Neural cell (in vitro differentiated cells): Measurements from ENCODE around the gene AP5Z1. TPM values are rescaled to one million over a fixed set of nuclear protein-coding genes. Genes with fewer than 3 reads are reported as not detected.

Source experiments
- H2AFZ ChIP-seq: fragments of 200-600, 300-800 bp; sonication (generic), shearing (Covaris generic); 2 replicates; pipeline ENCODE4 v1.6.0; 2014; ENCODE audit warnings: low read depth, mild to moderate bottlenecking, antibody characterized with exemption, low read length, moderate library complexity
- H3F3A ChIP-seq: fragments of 200-600 bp; shearing (Covaris generic); 2 replicates; pipeline ENCODE4 v1.6.1; 2016; ENCODE audit warnings: mild to moderate bottlenecking, moderate library complexity, mixed read lengths, antibody characterized with exemption, low read length; ENCODE audit not compliant: insufficient read depth, poor library complexity, severe bottlenecking
- H3K27ac ChIP-seq: fragments of 200-600, 300-800 bp; sonication (generic), shearing (Covaris generic); 2 replicates; pipeline ENCODE4 v1.5.1; 2014; ENCODE audit warnings: mild to moderate bottlenecking, low read length, moderate library complexity
- H3K27me3 ChIP-seq: fragments of 300-800, 200-600 bp; sonication (generic), shearing (Covaris generic); 2 replicates; pipeline ENCODE4 v1.6.0; 2014; ENCODE audit warnings: mild to moderate bottlenecking, low read depth, low read length, moderate library complexity; ENCODE audit not compliant: insufficient read depth
- H3K36me3 ChIP-seq: fragments of 300-800, 200-600 bp; sonication (generic), shearing (Covaris generic); 2 replicates; pipeline ENCODE4 v1.5.1; 2014; ENCODE audit warnings: mild to moderate bottlenecking, antibody characterized with exemption, low read length, moderate library complexity; ENCODE audit not compliant: insufficient read depth
- H3K4me2 ChIP-seq: fragments of 300-800, 200-600 bp; sonication (generic), shearing (Covaris generic); 2 replicates; pipeline ENCODE4 v1.6.0; 2014; ENCODE audit warnings: mild to moderate bottlenecking, low read length
- H3K4me3 ChIP-seq: fragments of 300-800, 200-600 bp; sonication (generic), shearing (Covaris generic); 2 replicates; pipeline ENCODE4 v1.5.1; 2014; ENCODE audit warnings: mild to moderate bottlenecking, low read length, moderate library complexity
- H3K79me2 ChIP-seq: fragments of 200-600 bp; shearing (Covaris generic); replicated peaks from 2 replicates; pipeline ENCODE4 v1.6.0; 2014; ENCODE audit warnings: mild to moderate bottlenecking, low read length, moderate library complexity; ENCODE audit not compliant: insufficient read depth
- H3K9ac ChIP-seq: fragments of 300-800, 200-600 bp; sonication (generic), shearing (Covaris generic); 2 replicates; pipeline ENCODE4 v1.6.1; 2016; ENCODE audit warnings: mild to moderate bottlenecking, low read length, mixed read lengths
- H3K9me2 ChIP-seq: fragments of 200-600 bp; shearing (Covaris generic); 2 replicates; pipeline ENCODE4 v1.6.1; 2016; ENCODE audit warnings: mild to moderate bottlenecking, low read length, mixed read lengths; ENCODE audit not compliant: insufficient read depth
- H3K9me3 ChIP-seq: fragments of 200-600, 300-800 bp; sonication (generic), shearing (Covaris generic); 2 replicates; pipeline ENCODE4 v1.6.1; 2016; ENCODE audit warnings: mild to moderate bottlenecking, mixed run types, low read length, moderate library complexity, mixed read lengths
- H4K20me1 ChIP-seq: fragments of 200-600 bp; shearing (Covaris generic); 2 replicates; pipeline ENCODE4 v1.6.1; 2016; ENCODE audit warnings: mild to moderate bottlenecking, mixed run types; ENCODE audit not compliant: insufficient read depth
- EP300 ChIP-seq: fragments of 450-650 bp; conservative IDR thresholded peaks from 2 replicates; pipeline ENCODE4 v1.6.1; 2014; ENCODE audit warnings: antibody characterized with exemption, mild to moderate bottlenecking, moderate library complexity; ENCODE audit not compliant: poor library complexity, severe bottlenecking
- EZH2 ChIP-seq: fragments of 200-600, 300-800 bp; shearing (Covaris generic), sonication (generic); IDR thresholded peaks from 2 replicates; pipeline ENCODE4 v1.6.1; 2014; ENCODE audit warnings: antibody characterized with exemption, low read length, borderline replicate concordance, mild to moderate bottlenecking; ENCODE audit not compliant: insufficient read depth, poor library complexity, severe bottlenecking
- MXI1 ChIP-seq: fragments of 450-650 bp; conservative IDR thresholded peaks from 2 replicates; pipeline ENCODE4 v1.6.1; 2014; ENCODE audit warnings: antibody characterized with exemption, mild to moderate bottlenecking; ENCODE audit not compliant: poor library complexity, severe bottlenecking
- POLR2AphosphoS5 ChIP-seq: IDR thresholded peaks from 2 replicates; pipeline ENCODE4 v1.6.1; 2012
- RAD21 ChIP-seq: fragments of 450-650 bp; conservative IDR thresholded peaks from 2 replicates; pipeline ENCODE4 v1.6.1; 2014; ENCODE audit warnings: antibody characterized with exemption, mild to moderate bottlenecking, moderate library complexity
- SMC3 ChIP-seq: fragments of 450-650 bp; conservative IDR thresholded peaks from 2 replicates; pipeline ENCODE4 v1.6.1; 2014; ENCODE audit warnings: antibody characterized with exemption, mild to moderate bottlenecking, moderate library complexity; ENCODE audit not compliant: poor library complexity
- TAF1 ChIP-seq: IDR thresholded peaks from 2 replicates; pipeline ENCODE4 v1.6.1; 2012; ENCODE audit warnings: low read depth
- polyA plus RNA-seq: library from polyadenylated mRNA; depleted of rRNA; stranded (reverse); fragments of >200 nt; gene quantifications from 2 replicates; pipeline ENCODE4 v1.2.3, GENCODE V29; 2014
- TF ChIP-seq, protein P1 (sequence below): IDR thresholded peaks from 2 replicates; pipeline ENCODE4 v1.6.1; 2012; ENCODE audit warnings: borderline replicate concordance
- TF ChIP-seq, protein P2 (sequence below): fragments of 450-650 bp; IDR thresholded peaks from 2 replicates; pipeline ENCODE4 v1.5.1; 2014; ENCODE audit warnings: antibody characterized with exemption, mild to moderate bottlenecking, moderate library complexity; ENCODE audit not compliant: poor library complexity, severe bottlenecking

AP5Z1 gene
- polyA plus RNA-seq, 1 donor from 2014 or later: 36.9 TPM

DNA sequence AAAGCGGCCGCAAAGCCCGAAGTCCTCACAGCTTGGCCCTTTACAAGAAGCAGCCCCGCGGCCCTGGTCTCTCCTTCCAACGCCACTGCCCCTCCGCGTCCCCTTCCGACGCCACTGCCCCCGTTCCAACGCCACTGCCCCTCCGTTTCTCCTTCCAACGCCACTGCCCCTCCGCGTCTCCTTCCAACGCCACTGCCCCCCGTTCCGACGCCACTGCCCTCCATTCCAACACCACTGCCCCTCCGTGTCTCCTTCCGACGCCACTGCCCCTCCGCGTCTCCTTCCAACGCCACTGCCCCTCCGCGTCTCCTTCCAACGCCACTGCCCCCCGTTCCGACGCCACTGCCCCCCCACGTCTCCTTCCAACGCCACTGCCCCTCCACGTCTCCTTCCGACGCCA is 33.1 kb downstream of the AP5Z1 start:
- TF ChIP-seq EZH2 (no peak), TAF1 (no peak), EP300 (no peak), POLR2AphosphoS5 (no peak), SMC3 (no peak), MXI1 (no peak), RAD21 (no peak)
- TF ChIP-seq, protein P1, sequence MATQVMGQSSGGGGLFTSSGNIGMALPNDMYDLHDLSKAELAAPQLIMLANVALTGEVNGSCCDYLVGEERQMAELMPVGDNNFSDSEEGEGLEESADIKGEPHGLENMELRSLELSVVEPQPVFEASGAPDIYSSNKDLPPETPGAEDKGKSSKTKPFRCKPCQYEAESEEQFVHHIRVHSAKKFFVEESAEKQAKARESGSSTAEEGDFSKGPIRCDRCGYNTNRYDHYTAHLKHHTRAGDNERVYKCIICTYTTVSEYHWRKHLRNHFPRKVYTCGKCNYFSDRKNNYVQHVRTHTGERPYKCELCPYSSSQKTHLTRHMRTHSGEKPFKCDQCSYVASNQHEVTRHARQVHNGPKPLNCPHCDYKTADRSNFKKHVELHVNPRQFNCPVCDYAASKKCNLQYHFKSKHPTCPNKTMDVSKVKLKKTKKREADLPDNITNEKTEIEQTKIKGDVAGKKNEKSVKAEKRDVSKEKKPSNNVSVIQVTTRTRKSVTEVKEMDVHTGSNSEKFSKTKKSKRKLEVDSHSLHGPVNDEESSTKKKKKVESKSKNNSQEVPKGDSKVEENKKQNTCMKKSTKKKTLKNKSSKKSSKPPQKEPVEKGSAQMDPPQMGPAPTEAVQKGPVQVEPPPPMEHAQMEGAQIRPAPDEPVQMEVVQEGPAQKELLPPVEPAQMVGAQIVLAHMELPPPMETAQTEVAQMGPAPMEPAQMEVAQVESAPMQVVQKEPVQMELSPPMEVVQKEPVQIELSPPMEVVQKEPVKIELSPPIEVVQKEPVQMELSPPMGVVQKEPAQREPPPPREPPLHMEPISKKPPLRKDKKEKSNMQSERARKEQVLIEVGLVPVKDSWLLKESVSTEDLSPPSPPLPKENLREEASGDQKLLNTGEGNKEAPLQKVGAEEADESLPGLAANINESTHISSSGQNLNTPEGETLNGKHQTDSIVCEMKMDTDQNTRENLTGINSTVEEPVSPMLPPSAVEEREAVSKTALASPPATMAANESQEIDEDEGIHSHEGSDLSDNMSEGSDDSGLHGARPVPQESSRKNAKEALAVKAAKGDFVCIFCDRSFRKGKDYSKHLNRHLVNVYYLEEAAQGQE: no peak
- TF ChIP-seq, protein P2, sequence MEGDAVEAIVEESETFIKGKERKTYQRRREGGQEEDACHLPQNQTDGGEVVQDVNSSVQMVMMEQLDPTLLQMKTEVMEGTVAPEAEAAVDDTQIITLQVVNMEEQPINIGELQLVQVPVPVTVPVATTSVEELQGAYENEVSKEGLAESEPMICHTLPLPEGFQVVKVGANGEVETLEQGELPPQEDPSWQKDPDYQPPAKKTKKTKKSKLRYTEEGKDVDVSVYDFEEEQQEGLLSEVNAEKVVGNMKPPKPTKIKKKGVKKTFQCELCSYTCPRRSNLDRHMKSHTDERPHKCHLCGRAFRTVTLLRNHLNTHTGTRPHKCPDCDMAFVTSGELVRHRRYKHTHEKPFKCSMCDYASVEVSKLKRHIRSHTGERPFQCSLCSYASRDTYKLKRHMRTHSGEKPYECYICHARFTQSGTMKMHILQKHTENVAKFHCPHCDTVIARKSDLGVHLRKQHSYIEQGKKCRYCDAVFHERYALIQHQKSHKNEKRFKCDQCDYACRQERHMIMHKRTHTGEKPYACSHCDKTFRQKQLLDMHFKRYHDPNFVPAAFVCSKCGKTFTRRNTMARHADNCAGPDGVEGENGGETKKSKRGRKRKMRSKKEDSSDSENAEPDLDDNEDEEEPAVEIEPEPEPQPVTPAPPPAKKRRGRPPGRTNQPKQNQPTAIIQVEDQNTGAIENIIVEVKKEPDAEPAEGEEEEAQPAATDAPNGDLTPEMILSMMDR: no peak
- H3K9me2 ChIP-seq: no peaks in the 10 kb centered on the region
- H3K4me3 ChIP-seq: no peak overlapping the region
- H3K79me2 ChIP-seq: no peaks in the 10 kb centered on the region
- no peaks in the 10 kb centered on the region for H3K27me3 ChIP-seq
- H4K20me1 ChIP-seq: no peaks in the 10 kb centered on the region
- no peaks in the 10 kb centered on the region for H3F3A ChIP-seq
- no peak overlapping the region for H3K9ac ChIP-seq
- no peak overlapping the region for H3K27ac ChIP-seq
- no peak overlapping the region for H2AFZ ChIP-seq
- H3K36me3 ChIP-seq: no peaks in the 10 kb centered on the region
- no peaks in the 10 kb centered on the region for H3K9me3 ChIP-seq
- no peak overlapping the region for H3K4me2 ChIP-seq

DNA sequence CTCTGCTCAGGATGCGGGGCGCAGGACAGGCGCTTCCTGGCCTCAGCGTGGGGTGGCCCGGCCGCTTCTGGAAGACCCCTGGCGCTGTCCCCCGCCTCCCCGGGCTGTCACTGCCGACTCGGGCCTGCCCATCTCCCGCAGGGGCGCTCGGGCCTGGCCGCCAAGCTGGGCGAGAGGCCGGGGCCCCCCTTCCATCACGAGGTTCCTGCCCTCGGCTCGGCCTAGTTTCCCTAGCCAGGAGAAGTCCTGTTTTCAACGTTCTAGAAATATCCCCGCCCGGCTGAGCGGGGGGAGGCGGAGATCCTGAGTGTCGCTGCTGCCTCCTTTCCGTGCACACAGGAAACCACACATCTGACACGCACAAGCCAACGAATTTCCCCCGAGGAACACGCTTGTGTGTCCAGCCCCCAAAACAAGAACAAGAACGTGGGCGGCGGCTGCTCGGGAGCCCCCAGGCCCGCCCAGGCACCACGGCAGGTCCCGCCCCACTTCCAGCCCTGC is 33.7 kb downstream of the AP5Z1 start:
- no peaks in the 10 kb centered on the region for H3K36me3 ChIP-seq
- H3K79me2 ChIP-seq: no peaks in the 10 kb centered on the region
- no peaks in the 10 kb centered on the region for H3K27me3 ChIP-seq
- H4K20me1 ChIP-seq: no peaks in the 10 kb centered on the region
- H3K4me3 ChIP-seq: no peak overlapping the region
- TF ChIP-seq EP300 (no peak), RAD21 (no peak), MXI1 (no peak), SMC3 (no peak), EZH2 (no peak), TAF1 (no peak), POLR2AphosphoS5 (no peak)
- TF ChIP-seq, protein P2: no peak
- TF ChIP-seq, protein P1: no peak
- no peaks in the 10 kb centered on the region for H3F3A ChIP-seq
- H2AFZ ChIP-seq: no peak overlapping the region
- no peak overlapping the region for H3K27ac ChIP-seq
- no peaks in the 10 kb centered on the region for H3K9me2 ChIP-seq
- no peak overlapping the region for H3K4me2 ChIP-seq
- H3K9me3 ChIP-seq: no peaks in the 10 kb centered on the region
- H3K9ac ChIP-seq: no peak overlapping the region
